AG10803 (cell line): ENCODE data around the gene APBB1IP.
"Not testable (repeated sequence)": the region's sequence is repeated elsewhere in the genome, so short reads cannot be mapped to it uniquely, and the experiment has no call there.

Source experiments
- DNase-seq: peaks from one replicate; pipeline ENCODE4 v3.0.0; 2010; ENCODE audit warnings: low read depth
- H3K4me3 ChIP-seq: 2 replicates; pipeline ENCODE4 v1.5.1; 2011; ENCODE audit warnings: mild to moderate bottlenecking, low read length, control low read depth
- CTCF ChIP-seq: conservative IDR thresholded peaks from 2 replicates; pipeline ENCODE4 v1.5.1; 2011; ENCODE audit warnings: mild to moderate bottlenecking, low read length, control low read depth, inconsistent platforms

APBB1IP gene

GRCh38 chr10:26486304-26486703 is 48.2 kb downstream of the APBB1IP start:
- H3K4me3 ChIP-seq, result peak overlapping the region; percentile 39
- DNase-seq, result peak; percentile 99
- TF ChIP-seq CTCF, result no peak

DNA sequence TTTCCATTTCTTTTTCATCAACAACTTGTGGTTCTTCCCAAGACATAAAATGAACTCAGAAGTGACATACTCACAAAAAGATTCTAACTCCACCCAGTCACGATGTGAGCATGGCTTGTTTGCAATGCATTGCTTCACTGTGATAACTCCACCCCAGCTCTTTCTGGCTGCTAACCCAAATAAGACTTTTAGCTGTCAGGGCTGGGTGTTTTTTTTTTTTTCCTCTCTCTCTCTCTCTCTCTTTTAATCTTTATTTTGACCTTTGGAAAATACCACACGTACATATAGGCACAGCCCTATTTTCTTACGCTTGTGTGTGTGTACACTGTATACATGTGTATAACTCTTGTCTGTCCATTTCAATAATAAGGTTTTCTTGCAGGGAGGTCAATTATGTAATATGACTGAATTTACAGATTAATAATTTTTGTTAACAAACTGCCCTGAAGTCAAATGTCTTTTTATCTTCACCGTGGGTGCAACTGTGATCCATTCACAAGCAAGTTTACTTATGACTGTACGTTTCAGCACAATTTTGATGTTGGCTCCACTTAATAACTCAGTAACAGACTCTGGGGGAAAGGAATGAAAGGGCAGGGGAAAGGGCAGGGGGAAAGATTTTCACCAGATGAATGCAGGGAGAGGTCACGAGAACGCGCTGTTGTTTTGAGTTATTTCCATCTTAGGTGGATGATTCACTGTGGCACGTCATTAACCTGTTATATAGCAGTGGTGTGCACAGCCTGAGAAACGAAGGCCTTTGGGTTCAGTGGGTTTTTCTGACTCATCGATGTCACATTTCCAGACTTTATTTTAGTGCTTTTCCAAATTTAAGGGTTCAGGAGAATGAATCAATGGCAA is 49.1 kb downstream of the APBB1IP start:
- DNase-seq, result peak; percentile 96
- TF ChIP-seq CTCF, result no peak
- H3K4me3 ChIP-seq, result peak overlapping the region; percentile 40

DNA sequence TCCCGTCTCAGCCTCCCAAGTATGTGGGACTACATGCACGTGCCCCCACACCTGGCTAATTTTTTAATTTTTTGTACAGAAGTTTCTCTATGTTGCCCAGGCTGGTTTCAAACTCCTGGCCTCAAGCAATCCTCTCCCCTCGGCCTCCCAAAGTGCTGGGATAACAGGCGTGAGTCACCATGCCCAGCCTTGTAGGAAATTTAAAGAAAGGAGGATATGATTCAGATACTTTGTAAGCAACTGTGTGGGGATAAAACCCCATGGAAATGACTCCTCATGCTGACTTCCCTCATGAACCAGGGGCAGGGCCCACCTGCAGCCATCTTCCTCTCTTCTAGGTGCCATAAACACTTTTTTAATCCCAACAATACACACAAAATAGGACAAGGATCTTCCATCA is 50.2 kb downstream of the APBB1IP start:
- H3K4me3 ChIP-seq, result no peak overlapping the region
- TF ChIP-seq CTCF, result no peak
- peak; percentile 34 for DNase-seq

DNA sequence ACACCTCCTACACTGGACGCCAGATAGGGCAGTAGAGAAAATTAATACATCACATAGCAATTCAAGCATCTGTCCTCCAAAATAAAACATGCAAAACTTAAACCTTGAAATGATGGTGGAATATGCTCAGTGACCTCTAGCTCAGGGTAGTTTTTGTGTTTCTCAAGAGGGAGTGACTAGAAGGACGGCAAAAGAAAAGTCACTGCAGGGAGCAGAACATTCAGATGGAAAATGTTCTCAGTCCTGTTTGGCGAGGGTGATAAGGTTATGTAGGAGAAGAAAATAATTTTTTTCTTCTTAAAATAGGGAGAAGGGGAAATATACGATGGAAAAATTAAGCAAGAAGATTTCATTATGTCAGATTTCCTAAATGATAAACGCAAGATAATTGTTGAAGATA is 50.9 kb downstream of the APBB1IP start:
- DNase-seq, result no peak
- TF ChIP-seq CTCF, result no peak
- no peak overlapping the region for H3K4me3 ChIP-seq

GRCh38 chr10:26490367-26490766 is 52.2 kb downstream of the APBB1IP start:
- not testable (repeated sequence) for DNase-seq, H3K4me3 ChIP-seq

DNA sequence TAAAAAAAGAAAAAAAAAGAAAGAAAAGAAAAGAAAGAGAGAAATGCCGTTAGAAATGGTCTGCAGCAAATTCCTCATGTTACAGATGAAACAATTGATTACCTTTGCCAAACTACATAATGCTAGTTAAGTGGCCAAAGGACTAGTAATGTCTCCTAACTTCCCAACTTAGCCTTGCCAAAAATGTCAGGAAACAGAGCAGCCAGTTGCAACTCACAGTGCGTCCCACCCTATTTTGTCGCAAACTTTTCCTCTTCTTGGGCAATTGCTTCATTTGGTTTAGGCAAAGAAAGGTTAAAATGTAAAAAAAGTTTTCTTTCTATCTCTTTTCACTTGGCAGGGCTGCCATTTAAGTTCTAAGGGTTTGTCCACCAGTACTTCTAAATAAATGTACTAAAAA is 53.1 kb downstream of the APBB1IP start:
- no peak overlapping the region for H3K4me3 ChIP-seq
- no peak for TF ChIP-seq CTCF
- DNase-seq, result no peak

DNA sequence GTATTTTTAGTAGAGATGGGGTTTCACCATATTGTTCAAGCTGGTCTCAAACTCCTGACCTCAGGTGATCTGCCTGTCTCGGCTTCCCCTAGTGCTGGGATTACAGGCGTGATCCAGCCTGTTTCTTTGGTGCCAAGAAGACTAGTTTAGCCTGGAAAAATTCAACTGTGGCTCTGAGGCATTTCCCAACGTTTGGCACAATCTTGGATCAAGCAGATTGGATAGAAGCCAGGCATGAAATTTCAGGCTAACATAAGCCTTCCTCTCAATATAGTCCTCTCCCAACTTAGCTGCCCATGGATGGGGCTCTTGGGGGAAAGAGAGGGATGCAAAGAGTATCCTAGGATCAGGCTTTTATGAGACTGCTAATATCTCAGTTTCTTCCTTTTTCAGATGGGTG is 53.8 kb downstream of the APBB1IP start:
- TF ChIP-seq CTCF, result no peak
- peak; percentile 71 for DNase-seq
- no peak overlapping the region for H3K4me3 ChIP-seq

DNA sequence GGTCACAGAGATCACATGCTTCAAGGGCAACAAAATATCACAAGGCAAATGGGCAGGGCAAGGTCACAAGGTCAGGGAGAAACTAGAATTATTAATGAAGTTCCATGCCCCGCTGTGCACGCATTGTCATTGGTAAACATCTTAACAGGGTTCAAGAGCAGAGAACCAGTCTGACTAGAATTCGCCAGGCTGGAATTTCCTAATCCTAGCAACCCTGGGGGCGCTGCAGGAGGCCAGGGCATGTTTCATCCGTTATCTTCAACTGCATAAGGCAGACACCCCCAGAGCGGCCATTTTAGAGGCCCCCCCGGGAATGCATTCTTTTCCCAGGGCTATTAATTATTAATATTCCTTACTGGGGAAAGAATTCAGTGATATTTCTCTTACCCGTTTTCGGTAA is 54.6 kb downstream of the APBB1IP start:
- DNase-seq, H3K4me3 ChIP-seq: not testable (repeated sequence)
